CD4-positive, alpha-beta T cell treated with Interleukin-10 for 1 hour (primary cell): Measurements from ENCODE around the gene RBSN.
"Not testable (repeated sequence)": the region's sequence is repeated elsewhere in the genome, so short reads cannot be mapped to it uniquely, and the experiment has no call there.

Source experiments
- DNase-seq: peaks from one replicate; pipeline ENCODE4 v3.0.0-alpha.2; 2020

Gene RBSN

GRCh38 chr3:15098503-15099363, at the start of gene RBSN:
TSS of gene RBSN (minus strand) at chr3:15099148. CDS start at chr3:15096120, 3,028 bp downstream.
- DNase-seq = peak; percentile 97

DNA sequence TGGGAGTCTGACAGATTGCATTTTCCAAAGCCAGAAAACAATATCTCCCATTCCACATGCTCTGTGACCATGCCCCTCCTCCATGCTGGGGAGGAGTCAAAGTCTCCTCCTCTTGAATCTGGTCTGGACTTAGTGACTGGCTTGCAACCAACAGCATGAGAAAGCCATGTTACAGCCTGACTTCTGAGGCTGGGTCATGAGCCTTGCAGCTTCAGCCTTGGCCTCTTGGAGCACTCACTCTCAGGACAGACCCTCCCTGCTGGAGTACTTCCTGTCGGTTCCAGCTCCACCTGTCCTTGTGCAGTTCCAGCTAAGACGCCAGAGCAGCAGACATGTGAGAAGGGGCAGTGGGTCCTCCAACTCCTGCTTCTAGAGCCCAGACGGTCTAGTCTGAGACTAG, 49.7 kb upstream of the RBSN start:
- DNase-seq = no peak

DNA sequence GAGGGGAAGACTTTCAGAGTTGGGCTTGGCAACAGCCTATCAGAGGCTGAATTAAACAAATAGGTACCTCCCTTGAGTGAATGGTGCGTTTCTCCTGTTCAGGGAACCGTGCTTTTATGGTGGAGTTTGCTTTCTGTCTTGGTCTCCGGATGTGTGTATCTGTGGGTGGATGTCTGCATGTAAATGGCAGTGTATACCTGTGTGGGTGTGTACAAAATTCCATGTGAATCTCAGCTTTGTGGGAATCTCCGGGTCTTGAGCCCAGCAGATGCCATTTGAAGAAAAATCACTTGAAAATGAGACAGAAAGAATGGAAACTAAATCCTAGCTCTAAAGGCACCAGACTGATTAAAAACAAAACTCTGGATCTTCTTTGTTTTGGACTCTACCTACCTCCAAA, 37.9 kb upstream of the RBSN start:
- DNase-seq = not testable (repeated sequence)

- DNase-seq = not testable (repeated sequence)
These were observed 36.0 kb upstream of the RBSN start for GRCh38 chr3:15134968-15135367.

GRCh38 chr3:15128403-15128802, 29.5 kb upstream of the RBSN start:
- DNase-seq = not testable (repeated sequence)

GRCh38 chr3:15126975-15127374, 28.0 kb upstream of the RBSN start:
- not testable (repeated sequence) for DNase-seq

DNA sequence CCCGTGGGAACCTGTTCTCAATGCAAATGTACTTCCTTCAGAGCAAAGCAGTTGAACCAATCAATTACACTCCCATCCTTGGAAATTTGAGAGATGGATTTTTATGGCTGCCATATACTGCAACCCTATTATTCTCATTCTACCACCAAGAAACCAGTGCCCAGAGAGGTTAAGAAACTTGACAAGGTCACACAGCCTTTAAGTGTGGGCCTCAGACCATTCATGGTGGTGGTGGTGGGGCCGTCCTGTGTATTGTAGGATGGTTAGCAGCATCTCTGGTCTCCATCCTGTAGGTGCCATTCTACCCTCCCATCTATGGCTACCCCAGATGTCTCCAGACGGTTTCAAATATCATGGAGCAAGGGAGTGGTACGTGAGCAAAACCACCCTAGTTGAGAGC, 23.4 kb upstream of the RBSN start:
- DNase-seq = no peak

- no peak for DNase-seq
These were observed 23.0 kb upstream of the RBSN start for GRCh38 chr3:15121936-15122335.

DNA sequence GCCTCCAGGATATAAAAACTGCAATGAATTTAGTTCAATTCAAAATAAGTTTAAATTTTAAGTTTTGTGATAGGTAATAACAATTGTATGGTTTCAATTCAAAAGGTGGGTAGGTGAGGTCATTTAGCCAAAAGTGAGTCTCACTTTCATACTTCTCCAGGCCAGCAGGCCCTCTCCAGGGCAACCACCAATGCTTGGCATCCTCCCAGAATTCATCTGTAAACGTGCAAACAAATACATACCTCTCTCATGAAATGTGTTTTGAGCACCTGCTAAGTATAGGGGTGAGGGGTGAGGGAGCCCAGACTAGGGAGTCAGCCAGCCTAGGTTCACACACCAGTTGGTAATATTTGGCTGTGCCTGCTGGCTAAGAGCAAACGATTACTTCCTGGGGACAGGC, 22.0 kb upstream of the RBSN start:
- no peak for DNase-seq

GRCh38 chr3:15117011-15117410, 18.1 kb upstream of the RBSN start:
- no peak for DNase-seq

- no peak for DNase-seq
These were observed 17.2 kb upstream of the RBSN start for GRCh38 chr3:15116032-15116669.

DNA sequence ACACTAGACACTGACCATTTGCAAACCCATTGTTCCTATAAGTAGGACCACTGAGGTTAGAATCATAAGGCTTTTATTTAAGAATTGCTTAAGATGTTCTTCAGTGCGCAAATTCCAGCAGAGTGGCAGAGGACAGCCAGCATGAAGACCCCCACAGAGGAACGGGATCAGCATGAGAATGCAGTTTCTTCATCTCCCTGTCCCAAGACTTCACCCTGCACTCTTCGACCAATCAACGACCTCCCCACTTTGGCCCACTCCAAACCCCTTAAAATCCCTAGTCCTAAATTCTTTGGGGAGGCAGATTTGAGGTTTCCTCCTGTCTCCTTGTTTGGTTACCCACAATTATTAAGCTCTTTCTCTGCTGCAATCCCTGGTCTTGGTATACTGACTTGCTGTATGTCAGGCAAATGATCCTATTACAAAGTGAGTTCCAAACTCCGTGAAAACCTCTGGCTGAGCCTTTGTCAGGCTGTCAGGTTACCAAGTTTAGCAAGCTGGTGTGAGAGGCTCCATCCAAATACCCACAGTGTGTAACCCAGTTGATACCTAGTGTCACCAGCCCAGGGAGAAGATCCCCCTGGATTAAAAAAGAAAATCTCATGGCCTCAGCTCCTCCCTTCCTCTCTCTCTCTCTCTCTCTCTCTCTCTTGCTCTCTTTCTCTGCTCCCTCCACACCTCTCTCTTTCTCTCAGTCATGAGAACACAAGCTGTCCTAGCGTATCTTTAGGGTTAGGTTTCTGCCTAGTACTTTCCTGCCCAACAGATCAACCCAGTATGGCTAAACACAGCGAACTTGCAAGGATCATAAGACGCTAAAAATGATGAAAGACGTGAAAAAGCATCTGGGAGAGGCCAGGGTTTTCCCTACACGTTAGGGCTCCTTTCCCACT, 15.8 kb upstream of the RBSN start:
- no peak for DNase-seq

DNA sequence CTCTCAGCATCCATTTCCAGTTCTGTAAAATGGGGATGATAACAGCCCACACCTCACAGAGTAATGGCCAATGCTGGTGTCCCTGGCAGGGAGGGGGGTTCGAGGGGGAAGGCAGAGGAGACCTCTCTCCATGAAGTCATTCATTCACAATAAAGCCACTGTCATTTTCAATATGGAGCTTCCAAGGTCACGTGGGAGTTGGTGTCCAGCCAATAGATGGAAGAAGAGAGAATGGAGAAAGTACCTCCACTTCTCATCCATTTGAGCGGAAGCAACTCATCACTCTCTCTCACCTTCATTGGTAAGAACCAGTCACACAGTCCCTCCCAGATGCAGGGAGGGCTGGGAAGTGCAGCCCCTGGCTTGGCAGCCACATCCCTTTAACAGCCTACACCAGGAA, 14.9 kb upstream of the RBSN start:
- no peak for DNase-seq

GRCh38 chr3:15113471-15113870, 14.5 kb upstream of the RBSN start:
- DNase-seq = no peak

- DNase-seq = no peak
These were observed 13.1 kb upstream of the RBSN start for GRCh38 chr3:15112011-15112410.

- no peak for DNase-seq
These were observed 11.3 kb upstream of the RBSN start for GRCh38 chr3:15110206-15110605.

DNA sequence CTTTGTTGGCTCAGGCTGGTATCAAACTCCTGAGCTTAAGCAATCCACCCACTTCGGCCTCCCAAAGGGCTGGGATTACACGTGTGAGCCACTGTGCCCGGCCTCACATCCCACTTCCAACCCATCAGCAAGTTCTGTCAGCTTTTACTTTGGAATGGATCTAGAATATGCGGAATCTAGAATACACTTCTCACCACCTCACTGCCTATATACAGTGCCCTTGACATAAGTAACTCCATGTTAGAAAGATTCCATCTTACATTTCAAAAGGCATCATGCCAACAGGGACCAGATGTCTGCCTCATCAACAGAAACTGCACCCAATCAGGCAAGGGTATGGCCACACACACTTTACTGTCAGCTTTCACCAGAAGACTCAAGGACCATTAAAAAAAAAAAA, 9.9 kb upstream of the RBSN start:
- no peak for DNase-seq

- peak; percentile 76 for DNase-seq
These were observed 9.2 kb upstream of the RBSN start for GRCh38 chr3:15108082-15108545.

GRCh38 chr3:15107075-15107947, 8.4 kb upstream of the RBSN start:
- no peak for DNase-seq

- DNase-seq = no peak
These were observed 3.9 kb upstream of the RBSN start for GRCh38 chr3:15102836-15103235.

GRCh38 chr3:15102256-15102655, 3.3 kb upstream of the RBSN start:
- DNase-seq = no peak
